GM21619 (cell line): ENCODE data around the gene LAMA5.

ENCODE experiments used
- ATAC-seq: cut with Tn5 transposase; IDR thresholded peaks from one replicate; pipeline ENCODE4 v1.9.1; 2021; ENCODE audit not compliant: unreplicated experiment

Gene LAMA5

GRCh38 chr20:62332421-62332820 lies 34.7 kb downstream of the LAMA5 start:
- ATAC-seq, result no peak

- ATAC-seq, result no peak
These were observed 35.8 kb downstream of the LAMA5 start for GRCh38 chr20:62331347-62331746.

- no peak for ATAC-seq
These were observed 36.4 kb downstream of the LAMA5 start for GRCh38 chr20:62330576-62331317.

- no peak for ATAC-seq
These were observed 37.4 kb downstream of the LAMA5 start for GRCh38 chr20:62329389-62330377.

GRCh38 chr20:62328684-62329388 lies 38.3 kb downstream of the LAMA5 start:
- ATAC-seq, result no peak

GRCh38 chr20:62327726-62328495 lies 39.2 kb downstream of the LAMA5 start:
- ATAC-seq, result no peak

GRCh38 chr20:62326959-62327725 lies 40.0 kb downstream of the LAMA5 start:
- ATAC-seq, result no peak

GRCh38 chr20:62326559-62326958 lies 40.6 kb downstream of the LAMA5 start:
- no peak for ATAC-seq

- no peak for ATAC-seq
These were observed 41.8 kb downstream of the LAMA5 start for GRCh38 chr20:62325172-62325905.

GRCh38 chr20:62323980-62324906 lies 42.9 kb downstream of the LAMA5 start:
- no peak for ATAC-seq

GRCh38 chr20:62323146-62323979 lies 43.7 kb downstream of the LAMA5 start:
- ATAC-seq, result no peak

- ATAC-seq, result no peak
These were observed 44.5 kb downstream of the LAMA5 start for GRCh38 chr20:62322492-62323041.

- ATAC-seq, result no peak
These were observed 45.1 kb downstream of the LAMA5 start for GRCh38 chr20:62321975-62322374.

- no peak for ATAC-seq
These were observed 45.6 kb downstream of the LAMA5 start for GRCh38 chr20:62321521-62321948.

- no peak for ATAC-seq
These were observed 46.3 kb downstream of the LAMA5 start for GRCh38 chr20:62320581-62321354.

GRCh38 chr20:62319346-62319909 lies 47.7 kb downstream of the LAMA5 start:
- no peak for ATAC-seq
